CD1c-positive myeloid dendritic cell (primary cell): Measurements from ENCODE around the gene ST3GAL3.
A peak's percentile ranks its signal among the peaks of the same experiment; 100 is the strongest.

ENCODE experiments used
- DNase-seq: peaks from one replicate; pipeline ENCODE4 v3.0.0-alpha.2; 2016; ENCODE audit errors: extremely low spot score

ST3GAL3 gene

DNA sequence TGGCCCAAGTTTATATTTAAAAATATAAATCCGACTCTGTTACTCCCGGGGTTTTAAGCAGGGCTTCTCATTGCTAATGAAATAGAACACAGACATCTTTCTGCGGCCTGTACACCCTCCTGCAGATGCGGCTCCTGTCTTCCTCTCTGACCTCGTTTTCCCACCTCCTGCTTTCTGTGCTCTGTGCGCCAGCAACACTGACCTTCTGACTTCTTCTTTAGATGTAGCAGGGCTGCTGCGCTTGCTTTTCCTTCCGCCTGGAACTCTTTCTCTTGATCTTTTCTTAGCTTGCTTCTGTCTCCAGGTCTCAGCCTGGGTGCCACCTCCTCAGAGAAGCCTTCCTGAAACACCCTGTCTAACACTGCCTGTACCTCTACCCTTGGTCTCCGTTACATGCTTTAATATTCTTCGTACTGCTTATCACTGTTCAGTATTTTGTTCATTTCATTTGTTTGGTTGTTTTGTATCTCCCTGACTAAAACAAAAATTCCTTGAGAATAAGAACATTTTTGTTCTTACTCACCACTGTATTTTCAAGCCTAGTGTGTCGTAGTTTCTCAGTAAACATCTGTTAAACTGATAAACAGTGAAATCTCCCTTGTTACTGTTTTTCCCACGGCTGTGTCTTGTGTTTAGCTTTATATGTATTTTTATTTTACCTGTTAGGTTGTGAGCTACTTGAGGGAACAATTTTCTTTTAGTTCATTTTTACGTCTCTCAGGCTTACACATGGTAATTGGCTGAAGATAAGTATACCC, 79.0 kb downstream of the ST3GAL3 start:
- DNase-seq, result no peak

DNA sequence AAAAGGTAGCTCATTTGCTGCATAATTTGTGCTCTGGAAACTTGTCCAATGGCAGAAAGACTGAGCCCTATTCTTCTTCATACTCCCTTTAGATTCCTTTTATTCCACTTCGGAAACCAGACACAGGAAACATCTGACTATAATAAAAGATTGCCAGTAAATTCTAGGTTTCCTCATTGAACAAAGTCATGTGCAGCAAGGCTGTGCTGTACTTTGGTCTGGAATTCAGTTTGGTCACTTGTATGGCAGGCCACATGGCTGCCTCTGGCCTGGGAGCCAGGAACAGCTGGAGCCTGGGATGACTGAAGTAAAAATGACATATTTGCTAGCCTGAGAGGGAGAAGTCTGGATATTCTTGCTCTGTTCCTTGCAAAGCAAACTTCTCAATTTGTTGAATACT, 79.6 kb downstream of the ST3GAL3 start:
- no peak for DNase-seq

DNA sequence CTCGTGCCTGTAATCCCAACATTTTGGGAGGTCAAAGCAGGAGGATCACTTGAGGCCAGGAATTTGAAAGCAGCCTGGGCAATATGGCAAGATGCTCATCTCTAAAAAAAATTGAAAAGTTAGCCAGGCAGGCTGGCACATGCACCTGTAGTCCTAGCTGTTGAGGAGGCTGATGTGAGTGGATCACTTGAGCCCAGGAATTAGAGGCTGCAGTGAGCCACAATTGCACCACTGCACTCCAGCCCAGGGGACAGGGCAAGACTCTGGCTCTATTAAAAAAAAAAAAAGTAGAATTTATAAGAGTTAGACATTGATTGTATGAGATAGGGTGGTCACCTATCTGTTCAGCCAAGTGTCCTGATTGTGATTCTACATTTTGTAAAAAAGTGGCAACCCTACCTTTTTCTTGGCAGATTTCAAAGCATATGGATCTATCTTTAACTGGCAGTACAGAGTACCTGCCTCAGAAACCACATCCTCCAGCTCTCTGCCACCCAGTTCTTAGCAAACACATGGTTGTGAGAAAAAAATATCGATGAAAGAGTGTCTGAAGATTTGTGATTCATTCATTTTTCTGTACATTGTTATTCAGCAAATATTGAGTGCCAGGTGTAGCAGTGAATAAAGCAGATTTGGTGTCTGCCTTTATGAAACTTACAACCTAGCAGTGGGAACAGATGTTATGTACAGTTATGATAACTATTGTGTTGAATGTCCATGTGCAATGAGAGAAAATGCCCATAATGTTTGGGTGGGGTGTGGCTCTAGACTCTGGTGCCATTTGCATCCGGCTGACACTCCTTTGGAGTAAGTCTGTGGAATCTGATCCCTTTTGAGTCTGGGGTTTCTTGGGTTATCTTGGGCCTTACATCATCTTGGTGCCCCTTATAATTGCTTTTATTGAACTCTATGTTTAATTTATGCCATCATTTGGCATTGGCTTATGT, 82.5 kb downstream of the ST3GAL3 start:
- no peak for DNase-seq

DNA sequence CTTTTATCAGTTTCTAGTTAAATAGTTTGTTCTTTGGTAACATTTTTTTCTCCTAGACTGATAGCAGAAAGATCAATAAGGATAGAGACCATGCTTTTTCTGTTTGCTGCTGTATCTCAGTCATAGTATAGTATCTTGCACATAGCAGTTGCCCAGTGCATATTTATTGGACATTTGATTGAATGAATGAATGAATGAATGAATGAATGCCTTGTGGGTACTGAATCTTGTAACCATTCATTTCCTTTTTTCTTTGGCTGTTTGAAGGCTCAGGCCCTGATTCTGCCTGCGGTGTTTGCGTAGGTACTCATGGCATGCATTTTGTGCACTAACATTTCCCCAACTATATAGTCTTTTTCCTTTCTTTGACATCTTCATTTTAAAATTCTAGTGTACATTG, 83.9 kb downstream of the ST3GAL3 start:
- no peak for DNase-seq

DNA sequence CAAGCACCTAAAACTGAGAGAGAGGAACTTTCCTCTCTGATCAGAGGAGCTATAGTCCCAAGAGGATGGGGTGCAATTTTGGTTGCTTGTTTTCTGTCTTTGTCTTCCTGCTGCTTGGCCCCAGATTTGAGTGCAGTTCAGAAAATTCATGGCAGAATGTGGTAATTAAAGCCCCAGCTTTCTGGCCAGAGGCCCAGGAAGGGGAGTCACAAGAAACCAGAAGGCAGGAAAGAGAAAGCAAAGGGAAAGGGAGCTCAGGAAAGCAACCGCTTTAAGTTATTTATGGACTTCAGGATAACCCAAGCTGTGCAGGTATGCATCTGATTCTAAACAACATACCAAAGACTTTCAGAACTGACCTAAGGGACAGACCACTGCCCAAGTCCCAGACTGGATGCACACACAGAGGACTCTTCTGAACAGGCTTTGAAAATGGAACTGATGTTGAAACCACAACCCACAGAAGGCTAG, 88.8 kb downstream of the ST3GAL3 start:
- no peak for DNase-seq

DNA sequence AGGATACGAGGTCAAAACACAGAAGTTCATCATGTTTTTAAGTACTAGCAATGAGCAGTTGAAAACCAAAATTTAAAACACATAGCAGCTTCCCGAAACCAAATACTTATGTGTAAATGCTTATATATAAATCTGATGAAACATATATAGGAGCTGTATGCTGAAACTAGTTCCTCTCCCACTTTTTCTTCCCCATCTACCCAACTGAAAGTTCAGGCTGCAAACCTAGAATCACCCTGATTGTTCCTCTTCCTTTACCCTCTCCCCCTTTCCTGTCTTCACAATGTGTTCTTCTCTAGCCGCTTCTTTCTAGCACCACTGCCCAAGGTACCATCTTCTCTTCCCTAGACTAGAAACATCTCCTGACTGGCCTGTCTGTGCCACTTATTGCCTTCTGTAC, 90.6 kb downstream of the ST3GAL3 start:
- DNase-seq, result peak; percentile 18

DNA sequence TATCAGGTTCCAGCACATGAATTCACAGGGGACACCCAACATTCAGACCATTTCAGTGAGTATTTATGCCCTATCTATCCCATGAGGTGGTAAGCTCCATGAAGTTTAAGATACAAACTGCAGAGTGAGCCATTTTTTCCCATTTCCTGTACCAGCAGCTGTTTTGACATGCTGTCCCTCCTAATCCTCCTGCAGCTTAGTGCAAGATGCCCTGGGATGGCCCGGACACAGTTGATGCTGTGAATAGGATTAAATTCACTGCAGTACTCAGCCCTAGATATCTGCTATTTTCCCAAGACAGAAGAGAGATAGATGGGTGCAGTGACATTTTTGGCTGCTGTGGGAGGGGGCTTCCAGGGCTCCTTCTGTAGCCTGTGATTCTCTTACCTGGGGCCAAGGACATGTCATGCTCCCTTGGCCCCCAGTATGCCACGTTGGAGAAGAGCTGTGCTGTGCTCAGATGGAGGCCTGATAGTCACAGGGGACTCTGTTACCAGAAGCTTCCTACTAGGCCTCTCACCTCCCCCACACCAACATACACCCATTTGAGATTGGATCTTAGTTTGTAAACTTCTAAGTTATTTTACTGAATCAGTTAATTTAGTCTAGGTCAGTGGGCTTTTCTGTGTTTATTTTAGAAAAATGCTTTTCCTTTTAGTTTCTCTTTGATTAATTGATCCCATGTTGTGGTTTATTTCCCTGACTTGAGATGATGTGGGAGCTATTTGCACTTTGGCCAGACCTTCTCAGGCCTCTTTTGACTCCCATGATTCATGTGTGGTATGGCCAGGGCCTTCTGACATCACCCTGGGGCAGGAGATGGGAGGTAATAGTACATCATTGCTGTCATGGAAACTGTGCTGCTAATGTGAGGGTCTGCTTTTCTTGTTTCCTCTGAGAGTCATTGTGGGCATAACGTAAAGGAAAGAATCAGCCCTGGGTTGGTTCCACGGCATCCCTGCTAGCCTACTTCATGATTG, 92.6 kb downstream of the ST3GAL3 start:
- no peak for DNase-seq

DNA sequence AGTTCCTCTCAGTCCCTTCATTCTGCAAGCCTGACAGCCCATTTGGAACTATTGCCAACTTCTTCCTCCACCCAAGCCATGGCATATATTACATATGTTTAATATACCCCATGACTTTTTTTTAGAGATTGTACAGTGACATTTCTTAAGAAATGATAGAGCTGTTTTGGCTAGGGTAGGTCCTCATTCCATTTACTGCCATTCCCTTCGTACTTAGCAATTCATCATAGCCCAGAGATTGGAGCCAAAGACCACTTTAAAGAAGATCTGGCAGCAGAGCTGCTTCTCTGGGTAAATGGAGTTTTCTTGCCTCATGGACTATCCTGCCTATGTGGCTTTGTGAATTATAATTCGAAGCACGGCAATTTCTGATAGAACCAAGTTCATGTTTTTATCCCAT, 93.4 kb downstream of the ST3GAL3 start:
- DNase-seq, result no peak

DNA sequence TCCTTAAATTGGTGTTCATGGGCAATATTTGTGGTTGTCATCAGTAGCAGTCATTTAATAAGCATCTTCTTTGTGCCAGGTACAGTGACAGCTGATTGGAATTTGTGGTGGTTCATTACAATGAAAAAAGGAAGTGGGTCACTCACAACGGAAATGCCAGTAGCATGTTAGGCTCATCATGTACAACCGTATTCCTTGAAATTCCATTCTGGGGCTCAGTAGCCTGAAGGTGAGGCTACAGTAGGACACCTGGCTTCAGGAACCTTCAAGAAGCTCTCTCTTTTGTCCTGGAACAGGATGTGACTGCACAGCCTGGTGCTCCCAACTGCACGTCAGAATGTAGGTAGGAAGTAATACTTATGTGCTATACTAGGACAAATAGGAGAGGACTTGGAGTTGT, 93.9 kb downstream of the ST3GAL3 start:
- no peak for DNase-seq

DNA sequence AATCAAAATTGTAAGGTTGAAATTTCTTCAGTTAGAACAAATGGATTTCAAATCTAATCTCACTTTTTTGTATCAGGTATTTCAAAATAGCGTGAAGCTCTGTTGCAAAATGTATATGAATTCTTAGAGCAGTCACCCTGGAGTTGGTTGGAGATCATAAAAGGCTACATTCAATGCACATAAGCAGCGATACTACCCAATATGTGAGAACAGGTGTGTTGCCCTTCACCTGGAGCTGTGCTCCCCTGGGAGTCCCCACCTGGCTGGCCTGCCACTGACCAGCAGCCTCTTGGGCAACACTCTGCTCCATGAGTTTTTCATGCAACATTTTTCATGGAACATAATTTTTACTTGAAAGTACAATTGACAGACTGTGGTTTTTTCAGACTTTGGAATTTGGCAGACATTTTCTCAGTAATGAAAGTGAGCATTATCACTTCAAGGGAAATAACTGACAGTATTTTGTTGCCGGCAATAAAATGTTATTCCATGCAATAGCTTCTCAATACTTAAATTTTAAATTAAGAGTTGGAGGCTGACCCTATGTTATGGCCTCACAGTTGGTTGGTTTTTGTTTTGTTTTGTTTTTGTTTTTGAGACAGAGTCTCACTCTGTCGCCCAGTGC, 95.1 kb downstream of the ST3GAL3 start:
- DNase-seq, result no peak

DNA sequence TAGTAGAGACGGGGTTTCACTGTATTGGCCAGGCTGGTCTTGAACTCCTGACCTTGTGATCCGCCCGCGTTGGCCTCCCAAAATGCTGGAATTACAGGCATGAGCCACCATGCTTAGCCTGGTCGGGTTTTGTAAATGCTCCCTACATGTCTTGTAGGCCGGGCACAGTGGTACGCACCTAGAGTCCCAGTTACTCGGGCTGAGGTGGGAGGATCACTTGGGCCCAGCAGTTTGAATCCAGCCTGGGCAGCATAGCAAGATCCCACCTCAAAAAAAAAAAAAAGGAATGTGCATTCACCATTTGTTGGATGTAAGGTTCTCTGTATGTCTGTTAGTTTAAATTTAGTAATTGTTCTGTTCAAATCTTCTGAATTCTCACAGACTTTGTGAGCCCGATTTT, 95.8 kb downstream of the ST3GAL3 start:
- no peak for DNase-seq

DNA sequence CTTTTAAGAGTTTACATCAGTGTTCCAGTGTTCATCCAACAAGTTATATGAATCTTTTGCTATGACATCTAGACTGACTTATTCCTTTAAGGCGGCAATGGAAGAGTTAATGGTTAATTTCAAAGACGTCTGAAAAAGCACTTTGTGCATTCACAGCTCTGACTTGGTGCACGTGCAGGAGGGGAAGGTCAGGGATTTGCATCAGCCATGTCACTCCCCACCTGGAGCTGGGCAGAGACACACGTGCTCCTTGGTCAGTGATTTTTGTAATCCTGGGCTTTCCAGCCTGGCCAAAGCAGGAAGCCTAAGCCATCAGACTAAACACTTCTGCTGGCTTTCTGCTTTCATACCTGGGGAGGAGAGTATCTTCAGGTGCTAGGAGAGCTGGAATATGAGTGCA, 96.3 kb downstream of the ST3GAL3 start:
- no peak for DNase-seq

DNA sequence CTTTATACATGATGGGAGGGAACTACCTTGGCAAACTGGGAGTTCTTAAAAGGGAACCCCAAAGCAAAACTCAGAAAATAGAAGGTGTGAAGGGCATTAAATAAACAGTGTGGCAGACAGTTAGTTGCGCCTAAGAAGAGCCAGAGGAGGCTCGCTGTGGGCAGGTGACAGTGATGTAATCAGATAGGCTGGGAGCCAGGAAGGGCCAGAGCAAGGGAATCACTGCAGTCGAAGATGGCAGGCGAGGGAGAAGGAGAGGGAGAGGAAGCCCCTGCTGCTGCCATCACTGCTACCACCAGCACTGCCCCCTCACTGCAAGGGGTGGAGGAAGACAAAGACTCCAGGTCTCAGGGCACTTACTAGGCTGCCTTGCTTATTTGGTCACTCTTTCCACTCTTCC, 97.2 kb downstream of the ST3GAL3 start:
- no peak for DNase-seq

DNA sequence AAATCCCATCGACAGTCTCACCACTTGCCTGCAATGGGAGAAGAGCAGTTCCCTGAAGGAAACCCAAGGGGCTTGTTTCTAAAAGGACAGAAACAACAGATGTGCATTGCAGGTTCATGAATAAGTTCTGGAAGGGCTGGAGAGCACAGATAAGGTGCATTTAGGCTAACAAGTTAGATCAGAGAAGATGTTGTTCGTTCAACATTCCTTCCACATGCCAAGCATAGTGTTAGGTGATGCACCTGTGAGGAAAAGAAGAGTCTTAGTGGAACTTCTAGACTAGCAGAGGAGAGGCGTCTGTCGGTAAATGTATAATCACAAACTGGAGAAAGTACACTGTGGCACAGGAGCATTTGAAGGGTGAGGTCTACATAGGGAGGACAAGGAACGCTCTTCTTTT, 98.0 kb downstream of the ST3GAL3 start:
- no peak for DNase-seq

DNA sequence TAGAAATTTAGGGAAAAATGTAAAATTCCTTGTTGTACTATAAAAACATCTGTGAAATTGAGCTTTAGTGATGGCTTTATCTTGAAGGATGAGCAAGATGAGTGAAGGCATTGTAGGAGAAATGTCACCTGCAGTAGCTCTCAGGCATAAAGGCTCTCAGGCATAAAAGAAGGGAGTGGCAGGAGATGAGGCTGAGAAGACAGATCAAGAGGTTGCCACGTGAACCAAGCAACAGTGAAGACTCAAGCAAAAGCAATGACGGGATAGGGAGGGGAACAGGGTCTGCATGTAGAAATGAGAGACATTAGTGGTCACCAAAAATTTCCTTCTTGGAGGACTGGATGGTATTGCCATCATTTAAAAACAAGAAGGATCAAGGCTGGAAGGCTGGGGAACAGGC, 98.8 kb downstream of the ST3GAL3 start:
- no peak for DNase-seq

DNA sequence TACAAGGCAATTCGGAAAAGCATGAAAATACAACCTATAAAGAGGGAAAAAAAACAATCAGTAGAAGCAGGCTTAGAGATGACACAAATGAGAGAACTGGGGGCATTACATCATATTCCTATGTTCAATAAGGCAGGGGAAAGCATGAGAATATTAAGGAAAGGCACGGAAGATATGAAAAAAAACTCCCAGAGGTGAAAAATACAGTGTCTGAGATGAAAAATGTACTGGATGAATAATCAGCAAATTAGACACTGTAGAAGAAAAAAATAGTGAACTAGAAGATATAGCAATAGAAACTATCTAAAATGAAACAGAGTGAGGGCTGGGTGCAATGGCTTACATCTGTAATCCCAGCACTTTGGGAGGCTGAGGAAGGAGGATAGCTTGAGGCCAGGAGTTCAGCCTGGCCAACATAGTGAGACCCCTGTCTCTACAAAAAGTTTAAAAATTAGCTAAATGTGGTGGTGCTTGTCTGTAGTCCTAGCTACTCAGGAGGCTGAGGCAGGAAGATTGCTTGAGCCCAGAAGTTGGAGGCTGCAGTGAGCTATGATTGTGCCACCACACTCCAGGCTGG, 101.8 kb downstream of the ST3GAL3 start:
- DNase-seq, result no peak

DNA sequence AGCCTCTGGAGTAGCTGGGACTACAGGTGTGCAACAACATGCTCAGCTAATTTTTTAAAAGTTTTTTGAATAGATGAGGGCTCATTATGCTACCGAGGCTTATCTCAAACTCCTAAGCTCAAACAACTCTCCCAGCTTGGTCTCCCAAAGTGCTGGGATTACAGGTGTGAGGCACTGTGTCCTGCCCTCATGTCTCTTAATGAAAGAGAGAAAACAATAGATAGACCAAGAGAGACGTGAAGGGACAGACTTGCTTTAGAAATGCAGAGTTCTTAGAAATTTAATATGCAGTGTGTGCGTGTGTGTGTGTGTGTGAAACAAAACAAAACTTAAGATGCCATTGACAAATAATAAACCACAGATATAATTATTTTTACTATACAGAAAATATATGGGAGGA, 105.2 kb downstream of the ST3GAL3 start:
- DNase-seq, result no peak

DNA sequence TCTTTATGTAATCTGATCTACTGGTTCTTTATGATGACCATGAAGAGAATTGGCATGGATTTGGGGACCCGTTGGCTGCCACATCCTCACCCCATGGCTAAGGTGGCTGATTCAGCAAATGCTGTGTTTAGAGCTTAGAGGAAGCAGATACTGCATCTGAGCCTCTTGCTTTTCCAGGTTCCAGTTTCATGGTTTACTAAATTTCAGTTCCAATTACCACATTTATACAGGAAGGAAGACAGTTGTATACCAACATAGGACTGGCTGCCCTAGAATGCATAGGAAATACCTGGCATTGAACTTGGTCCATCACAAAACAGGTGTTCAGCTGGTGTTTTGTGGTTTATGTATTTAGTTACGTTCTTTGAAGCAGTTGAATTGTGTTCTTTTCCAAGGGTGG, 107.1 kb downstream of the ST3GAL3 start:
- peak; percentile 24 for DNase-seq

DNA sequence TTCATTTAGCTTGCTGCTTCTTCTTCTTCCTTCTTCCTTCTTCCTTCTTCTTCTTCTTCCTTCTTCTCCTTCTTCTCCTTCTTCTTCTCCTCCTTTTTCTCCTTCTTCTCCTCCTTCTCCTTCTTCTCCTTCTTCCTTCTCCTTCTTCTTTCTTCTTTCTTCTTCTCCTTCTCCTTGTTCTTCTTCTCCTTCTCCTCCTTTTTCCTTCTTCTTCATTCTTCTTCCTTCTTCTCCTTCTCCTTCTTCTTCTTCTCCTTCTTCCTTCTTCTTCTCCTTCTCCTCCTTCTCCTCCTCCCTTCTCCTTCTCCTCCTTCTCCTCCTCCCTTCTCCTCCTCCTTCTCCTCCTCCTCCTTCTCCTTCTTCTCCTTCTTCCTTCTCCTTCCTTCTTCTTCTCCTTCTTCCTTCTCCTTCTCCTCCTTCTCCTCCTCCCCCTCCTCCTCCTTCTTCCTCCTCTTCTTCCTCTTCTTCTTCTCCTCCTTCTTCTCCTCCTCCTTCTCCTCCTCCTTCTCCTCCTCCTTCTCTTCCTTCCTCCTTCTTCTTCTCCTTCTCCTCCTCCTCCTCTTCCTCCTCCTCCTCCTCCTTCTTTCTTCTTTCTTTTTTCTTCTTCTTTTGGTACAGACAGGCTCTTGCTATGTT, 110.1 kb downstream of the ST3GAL3 start:
- DNase-seq, result no peak

DNA sequence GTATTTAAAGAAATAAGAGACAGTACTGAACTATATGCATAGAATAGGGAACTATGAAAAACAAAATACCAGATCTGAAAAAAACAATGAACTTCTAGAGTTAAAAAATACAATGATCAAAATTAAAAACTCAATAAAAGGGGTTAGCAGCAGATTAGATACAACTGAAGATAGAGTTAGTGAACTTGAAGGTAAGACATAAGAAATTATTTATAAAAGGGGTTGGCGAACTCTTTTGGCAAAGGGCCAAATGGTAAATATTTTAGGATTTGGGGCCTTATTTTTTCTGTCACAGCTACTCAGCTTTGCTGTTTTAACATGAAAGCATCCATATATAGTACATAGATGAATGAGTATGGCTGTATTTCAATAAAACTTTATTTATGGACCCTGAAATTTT, 111.4 kb downstream of the ST3GAL3 start:
- DNase-seq, result no peak
